Measurements from ENCODE around the gene TMCO6.
"Not testable (repeated sequence)": the region's sequence is repeated elsewhere in the genome, so short reads cannot be mapped to it uniquely, and the experiment has no call there.

The TMCO6 gene

GRCh38 chr5:140639148-140639981 is at the start of gene TMCO6:
TSS of gene TMCO6 (plus strand) at chr5:140639451. CDS start at chr5:140639528, 77 bp downstream.
- DNase-seq (ENCODE audit: low spot score) = peak; percentile 97

- DNase-seq (ENCODE audit: low spot score) = no peak
Observed at GRCh38 chr5:140590861-140591260, 48.4 kb upstream of the TMCO6 start.

GRCh38 chr5:140591747-140592372 is 47.4 kb upstream of the TMCO6 start:
- DNase-seq (ENCODE audit: low spot score) = no peak

GRCh38 chr5:140593070-140593469 is 46.2 kb upstream of the TMCO6 start:
- not testable (repeated sequence) for DNase-seq (ENCODE audit: low spot score)

- DNase-seq (ENCODE audit: low spot score) = no peak
Observed at GRCh38 chr5:140594169-140594568, 45.1 kb upstream of the TMCO6 start.

GRCh38 chr5:140595538-140596300 is 43.5 kb upstream of the TMCO6 start:
- no peak for DNase-seq (ENCODE audit: low spot score)

- DNase-seq (ENCODE audit: low spot score) = no peak
Observed at GRCh38 chr5:140596321-140596741, 42.9 kb upstream of the TMCO6 start.

GRCh38 chr5:140598836-140599235 is 40.4 kb upstream of the TMCO6 start:
- DNase-seq (ENCODE audit: low spot score) = no peak

GRCh38 chr5:140600096-140600495 is 39.2 kb upstream of the TMCO6 start:
- DNase-seq (ENCODE audit: low spot score) = no peak

GRCh38 chr5:140602147-140602546 is 37.1 kb upstream of the TMCO6 start:
- no peak for DNase-seq (ENCODE audit: low spot score)

GRCh38 chr5:140603446-140603698 is 35.9 kb upstream of the TMCO6 start:
- DNase-seq (ENCODE audit: low spot score) = not testable (repeated sequence)

GRCh38 chr5:140603734-140604133 is 35.5 kb upstream of the TMCO6 start:
- DNase-seq (ENCODE audit: low spot score) = no peak

GRCh38 chr5:140605879-140606278 is 33.4 kb upstream of the TMCO6 start:
- DNase-seq (ENCODE audit: low spot score) = no peak

GRCh38 chr5:140607031-140607430 is 32.2 kb upstream of the TMCO6 start:
- no peak for DNase-seq (ENCODE audit: low spot score)

- DNase-seq (ENCODE audit: low spot score) = no peak
Observed at GRCh38 chr5:140608722-140609121, 30.5 kb upstream of the TMCO6 start.

GRCh38 chr5:140609126-140609525 is 30.1 kb upstream of the TMCO6 start:
- DNase-seq (ENCODE audit: low spot score) = no peak

GRCh38 chr5:140611020-140611521 is 28.2 kb upstream of the TMCO6 start:
- DNase-seq (ENCODE audit: low spot score) = no peak

GRCh38 chr5:140622301-140622700 is 16.9 kb upstream of the TMCO6 start:
- no peak for DNase-seq (ENCODE audit: low spot score)

GRCh38 chr5:140623061-140623460 is 16.2 kb upstream of the TMCO6 start:
- DNase-seq (ENCODE audit: low spot score) = not testable (repeated sequence)

- not testable (repeated sequence) for DNase-seq (ENCODE audit: low spot score)
Observed at GRCh38 chr5:140624886-140625285, 14.4 kb upstream of the TMCO6 start.

- no peak for DNase-seq (ENCODE audit: low spot score)
Observed at GRCh38 chr5:140627972-140628371, 11.3 kb upstream of the TMCO6 start.

- no peak for DNase-seq (ENCODE audit: low spot score)
Observed at GRCh38 chr5:140628711-140629110, 10.5 kb upstream of the TMCO6 start.
